ENCODE data around the gene PASK. TPM values are rescaled to one million over a fixed set of nuclear protein-coding genes. Genes with fewer than 3 reads are reported as not detected.

PASK gene
- total RNA-seq, 2 experiments from 2014 or later = 55.5 to 62.0 TPM

GRCh38 chr2:241084856-241085444 lies 64.3 kb downstream of the PASK start:
- H3K9me3 Mint-ChIP-seq = no peaks in the 10 kb centered on the region
- H3K4me1 Mint-ChIP-seq = peaks cover 6% of the 10 kb centered on the region
- no peak for DNase-seq
- H3K27me3 Mint-ChIP-seq = no peaks in the 10 kb centered on the region
- POLR2A ChIA-PET = no interaction called here
- peaks cover 33% of the 10 kb centered on the region for H3K36me3 Mint-ChIP-seq (ENCODE audit: low read depth)
- no peak overlapping the region for H3K27ac Mint-ChIP-seq
- H3K4me3 Mint-ChIP-seq = no peak overlapping the region
- CTCF ChIA-PET = no interaction called here

- H3K36me3 Mint-ChIP-seq (ENCODE audit: low read depth) = peaks cover 23% of the 10 kb centered on the region
- no peak overlapping the region for H3K27ac Mint-ChIP-seq
- POLR2A ChIA-PET = no interaction called here
- CTCF ChIA-PET = no interaction called here
- H3K27me3 Mint-ChIP-seq = no peaks in the 10 kb centered on the region
- H3K9me3 Mint-ChIP-seq = no peaks in the 10 kb centered on the region
- peaks cover 2% of the 10 kb centered on the region for H3K4me1 Mint-ChIP-seq
- H3K4me3 Mint-ChIP-seq = no peak overlapping the region
- no peak for DNase-seq
Measured at GRCh38 chr2:241083091-241083415, 66.2 kb downstream of the PASK start.

GRCh38 chr2:241082341-241083090 lies 66.8 kb downstream of the PASK start:
- peaks cover 17% of the 10 kb centered on the region for H3K36me3 Mint-ChIP-seq (ENCODE audit: low read depth)
- no peak overlapping the region for H3K27ac Mint-ChIP-seq
- H3K4me3 Mint-ChIP-seq = no peak overlapping the region
- ChIA-PET POLR2A (no interaction called here), CTCF (no interaction called here)
- no peaks in the 10 kb centered on the region for H3K27me3 Mint-ChIP-seq
- H3K4me1 Mint-ChIP-seq = peaks cover 2% of the 10 kb centered on the region
- DNase-seq = no peak
- H3K9me3 Mint-ChIP-seq = no peaks in the 10 kb centered on the region

GRCh38 chr2:241081643-241082340 lies 67.5 kb downstream of the PASK start:
- peaks cover 12% of the 10 kb centered on the region for H3K36me3 Mint-ChIP-seq (ENCODE audit: low read depth)
- no peak for DNase-seq
- H3K27me3 Mint-ChIP-seq = no peaks in the 10 kb centered on the region
- CTCF ChIA-PET = no interaction called here
- H3K4me1 Mint-ChIP-seq = peaks cover 2% of the 10 kb centered on the region
- POLR2A ChIA-PET = no interaction called here
- H3K4me3 Mint-ChIP-seq = no peak overlapping the region
- no peaks in the 10 kb centered on the region for H3K9me3 Mint-ChIP-seq
- no peak overlapping the region for H3K27ac Mint-ChIP-seq

GRCh38 chr2:241081190-241081642 lies 68.1 kb downstream of the PASK start:
- Mint-ChIP-seq H3K27me3 (no peaks in the 10 kb centered on the region), H3K4me3 (no peak overlapping the region), H3K27ac (no peak overlapping the region), H3K36me3 (ENCODE audit: low read depth) (peaks cover 7% of the 10 kb centered on the region), H3K9me3 (no peaks in the 10 kb centered on the region), H3K4me1 (peaks cover 2% of the 10 kb centered on the region)
- no peak for DNase-seq
- ChIA-PET CTCF (no interaction called here), POLR2A (no interaction called here)

- Mint-ChIP-seq H3K4me3 (no peak overlapping the region), H3K27ac (no peak overlapping the region), H3K36me3 (ENCODE audit: low read depth) (peaks cover 5% of the 10 kb centered on the region), H3K9me3 (no peaks in the 10 kb centered on the region), H3K4me1 (peaks cover 2% of the 10 kb centered on the region), H3K27me3 (no peaks in the 10 kb centered on the region)
- CTCF ChIA-PET = no interaction called here
- POLR2A ChIA-PET = no interaction called here
- no peak for DNase-seq
Measured at GRCh38 chr2:241080405-241081189, 68.7 kb downstream of the PASK start.

- POLR2A ChIA-PET = no interaction called here
- Mint-ChIP-seq H3K4me1 (peaks cover 2% of the 10 kb centered on the region), H3K27ac (no peak overlapping the region), H3K9me3 (no peaks in the 10 kb centered on the region), H3K27me3 (no peaks in the 10 kb centered on the region), H3K36me3 (ENCODE audit: low read depth) (peaks cover 2% of the 10 kb centered on the region), H3K4me3 (no peak overlapping the region)
- DNase-seq = no peak
- CTCF ChIA-PET = no interaction called here
Measured at GRCh38 chr2:241074901-241075540, 74.3 kb downstream of the PASK start.

- no peak overlapping the region for H3K27ac Mint-ChIP-seq
- ChIA-PET CTCF (interaction anchor here (0.6 kb wide), 1 partner anchor 75 kb away, joined by 3 read pairs; the partner anchor contains the start of gene PASK), POLR2A (no interaction called here)
- no peak for DNase-seq
- H3K36me3 Mint-ChIP-seq (ENCODE audit: low read depth) = peaks cover 2% of the 10 kb centered on the region
- H3K27me3 Mint-ChIP-seq = no peaks in the 10 kb centered on the region
- no peaks in the 10 kb centered on the region for H3K9me3 Mint-ChIP-seq
- H3K4me3 Mint-ChIP-seq = no peak overlapping the region
- H3K4me1 Mint-ChIP-seq = peaks cover 2% of the 10 kb centered on the region
Measured at GRCh38 chr2:241074065-241074818, 75.0 kb downstream of the PASK start.

GRCh38 chr2:241073166-241074064 lies 75.9 kb downstream of the PASK start:
- POLR2A ChIA-PET = no interaction called here
- no peaks in the 10 kb centered on the region for H3K27me3 Mint-ChIP-seq
- peaks cover 2% of the 10 kb centered on the region for H3K4me1 Mint-ChIP-seq
- peaks cover 2% of the 10 kb centered on the region for H3K36me3 Mint-ChIP-seq (ENCODE audit: low read depth)
- no peak overlapping the region for H3K27ac Mint-ChIP-seq
- H3K9me3 Mint-ChIP-seq = no peaks in the 10 kb centered on the region
- DNase-seq = no peak
- H3K4me3 Mint-ChIP-seq = no peak overlapping the region
- CTCF ChIA-PET = interaction anchor here (0.6 kb wide), 1 partner anchor 76 kb away, joined by 3 read pairs; the partner anchor contains the start of gene PASK

- DNase-seq = no peak
- no peak overlapping the region for H3K4me3 Mint-ChIP-seq
- POLR2A ChIA-PET = no interaction called here
- peaks cover 2% of the 10 kb centered on the region for H3K36me3 Mint-ChIP-seq (ENCODE audit: low read depth)
- H3K27ac Mint-ChIP-seq = peak overlapping the region; percentile 55
- no peaks in the 10 kb centered on the region for H3K9me3 Mint-ChIP-seq
- no peaks in the 10 kb centered on the region for H3K4me1 Mint-ChIP-seq
- CTCF ChIA-PET = no interaction called here
- no peaks in the 10 kb centered on the region for H3K27me3 Mint-ChIP-seq
Measured at GRCh38 chr2:241072553-241073165, 76.6 kb downstream of the PASK start.

GRCh38 chr2:241072151-241072550 lies 77.1 kb downstream of the PASK start:
- DNase-seq = no peak
- Mint-ChIP-seq H3K4me3 (no peak overlapping the region), H3K36me3 (ENCODE audit: low read depth) (peaks cover 2% of the 10 kb centered on the region), H3K27me3 (no peaks in the 10 kb centered on the region), H3K27ac (peak overlapping the region; percentile 55), H3K4me1 (no peaks in the 10 kb centered on the region), H3K9me3 (no peaks in the 10 kb centered on the region)
- POLR2A ChIA-PET = no interaction called here
- CTCF ChIA-PET = no interaction called here

Data from activated CD4-positive, alpha-beta T cell treated with anti-CD3 and anti-CD28 coated beads, Interleukin-2, amount 10 ng/mL, durations not matched to agents 7 days and 5 days (primary cell).